BE2C (cell line): Measurements from ENCODE around the gene KLHL28.

Experiments
- DNase-seq: peaks from one replicate; pipeline ENCODE4 v3.0.0-alpha.2; 2020
- H3K27me3 ChIP-seq: fragments of 250-450 bp; sonication (Bioruptor Pico); 2 replicates; pipeline ENCODE4 v1.5.1; 2020; ENCODE audit warnings: mild to moderate bottlenecking
- H3K36me3 ChIP-seq: fragments of 250-450 bp; sonication (Bioruptor Pico); 2 replicates; pipeline ENCODE4 v1.5.1; 2020; ENCODE audit warnings: mild to moderate bottlenecking
- H3K4me1 ChIP-seq: fragments of 250-450 bp; sonication (Bioruptor Pico); 2 replicates; pipeline ENCODE4 v1.5.1; 2020
- H3K4me3 ChIP-seq: 2 replicates; pipeline ENCODE4 v1.5.1; 2011; ENCODE audit warnings: low read depth, low read length
- H3K9me3 ChIP-seq: fragments of 250-450 bp; sonication (Bioruptor Pico); 2 replicates; pipeline ENCODE4 v1.5.1; 2020
- CTCF ChIP-seq: IDR thresholded peaks from 2 replicates; pipeline ENCODE4 v1.5.1; 2012; ENCODE audit warnings: mild to moderate bottlenecking, low read depth, low read length

KLHL28 gene

DNA sequence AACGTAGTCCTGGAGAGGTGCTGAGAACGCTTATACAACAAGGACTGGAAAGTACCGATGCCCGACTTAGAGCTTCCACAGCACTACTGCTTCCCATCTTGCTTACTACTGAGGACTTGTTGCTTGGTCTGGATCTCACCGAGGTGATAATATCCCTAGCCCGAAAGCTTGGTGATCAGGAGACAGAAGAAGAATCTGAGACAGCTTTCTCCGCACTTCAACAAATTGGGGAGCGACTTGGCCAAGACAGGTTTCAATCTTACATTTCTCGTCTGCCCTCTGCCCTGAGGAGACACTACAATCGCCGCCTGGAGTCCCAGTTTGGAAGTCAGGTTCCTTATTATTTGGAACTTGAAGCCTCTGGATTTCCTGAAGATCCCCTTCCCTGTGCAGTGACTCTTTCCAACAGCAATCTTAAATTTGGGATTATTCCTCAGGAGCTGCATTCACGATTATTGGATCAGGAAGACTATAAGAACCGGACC is 1.3 kb upstream of the KLHL28 start:
- Histone ChIP-seq H3K9me3 (no peaks in the 10 kb centered on the region), H3K27me3 (no peaks in the 10 kb centered on the region), H3K4me1 (no peaks in the 10 kb centered on the region), H3K36me3 (no peaks in the 10 kb centered on the region), H3K4me3 (peak overlapping the region; percentile 97)
- no peak for DNase-seq
- no peak for TF ChIP-seq CTCF

- Histone ChIP-seq H3K36me3 (no peaks in the 10 kb centered on the region), H3K4me3 (peak overlapping the region; percentile 97), H3K9me3 (no peaks in the 10 kb centered on the region), H3K27me3 (no peaks in the 10 kb centered on the region), H3K4me1 (no peaks in the 10 kb centered on the region)
- no peak for DNase-seq
- TF ChIP-seq CTCF, result no peak
Measured at GRCh38 chr14:44962334-44963043, 742 bp upstream of the KLHL28 start.

DNA sequence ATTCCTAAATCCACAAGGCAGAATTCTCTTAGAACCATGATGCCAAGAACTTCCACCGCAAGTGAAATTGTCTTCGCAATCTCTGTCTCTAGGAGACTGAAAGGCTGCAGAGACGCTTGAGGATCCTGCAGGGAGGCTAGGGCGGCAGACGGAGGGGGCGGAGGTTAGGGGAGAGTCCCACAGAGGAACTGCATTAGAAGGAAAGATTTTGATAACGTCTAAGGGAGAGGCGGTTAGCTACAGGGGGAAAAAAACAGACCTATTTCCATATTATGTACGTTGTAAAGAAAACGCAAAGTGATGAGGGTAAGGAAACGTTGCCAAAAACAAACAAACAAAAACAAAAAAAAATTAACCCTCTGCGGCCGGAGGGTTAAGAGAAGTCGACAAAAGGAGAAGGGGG is 595 bp downstream of the KLHL28 start:
- peak; percentile 57 for DNase-seq
- H3K4me1 ChIP-seq, result no peaks in the 10 kb centered on the region
- H3K36me3 ChIP-seq, result no peaks in the 10 kb centered on the region
- H3K9me3 ChIP-seq, result no peaks in the 10 kb centered on the region
- H3K27me3 ChIP-seq, result no peaks in the 10 kb centered on the region
- peak overlapping the region; percentile 97 for H3K4me3 ChIP-seq
- TF ChIP-seq CTCF, result no peak

DNA sequence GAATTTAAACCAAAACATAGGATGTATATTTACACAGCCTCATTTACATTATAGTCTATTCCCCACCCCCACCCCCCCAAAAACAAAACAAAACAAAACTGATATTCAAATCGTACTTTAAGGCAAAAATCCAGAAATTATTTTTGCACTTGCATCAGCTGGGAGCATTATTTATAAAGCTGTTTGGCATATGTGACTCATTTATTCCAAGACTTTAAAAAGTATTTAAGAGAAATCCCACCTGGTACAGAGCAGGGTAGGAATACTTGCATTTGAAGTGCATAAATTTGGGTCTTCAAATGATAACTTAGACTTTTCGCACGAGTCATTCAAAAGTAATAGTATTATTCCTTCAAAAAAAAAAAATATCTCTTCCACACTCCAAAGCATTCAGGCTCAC is 1.1 kb downstream of the KLHL28 start:
- Histone ChIP-seq H3K27me3 (no peaks in the 10 kb centered on the region), H3K9me3 (no peaks in the 10 kb centered on the region), H3K4me3 (peak overlapping the region; percentile 97), H3K4me1 (no peaks in the 10 kb centered on the region), H3K36me3 (no peaks in the 10 kb centered on the region)
- no peak for DNase-seq
- no peak for TF ChIP-seq CTCF

DNA sequence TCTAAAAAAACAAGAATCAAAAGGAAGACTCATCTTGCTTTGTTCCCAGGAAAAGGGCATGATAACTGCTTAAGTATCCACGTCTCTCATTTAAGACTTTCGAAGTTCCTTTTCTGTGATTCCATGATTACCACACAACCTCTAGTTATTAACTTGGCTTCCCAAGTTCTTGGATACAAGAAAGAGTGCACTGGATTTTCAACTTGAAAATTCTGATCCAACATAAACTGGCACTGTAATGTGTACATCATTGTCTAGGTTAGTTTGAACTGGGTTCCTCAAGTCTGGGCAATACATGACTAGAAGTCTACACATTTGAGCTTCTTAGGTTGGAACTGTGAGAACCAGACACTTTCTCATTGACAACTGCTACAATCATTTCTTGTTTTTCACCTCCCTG is 1.6 kb downstream of the KLHL28 start:
- TF ChIP-seq CTCF, result no peak

DNA sequence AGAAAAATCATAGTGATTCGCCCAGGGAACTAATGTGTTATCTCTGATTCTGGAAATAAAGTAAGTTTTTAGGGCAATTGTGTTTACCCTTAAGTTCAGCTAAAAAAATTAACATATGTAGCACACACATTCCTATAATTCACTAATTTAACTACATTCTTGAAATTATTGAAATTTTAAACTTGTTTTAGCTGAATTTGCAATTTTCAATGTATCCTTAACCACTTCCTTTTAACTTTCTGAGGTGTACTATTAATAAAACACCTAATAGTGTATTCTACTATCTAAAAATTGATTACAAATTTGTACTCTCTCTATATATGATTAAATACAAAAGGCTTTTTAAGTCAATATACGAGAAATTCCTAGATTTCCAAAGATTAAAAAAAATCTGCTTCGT is 2.2 kb downstream of the KLHL28 start:
- no peaks in the 10 kb centered on the region for H3K9me3 ChIP-seq
- DNase-seq, result no peak
- H3K36me3 ChIP-seq, result no peaks in the 10 kb centered on the region
- peak overlapping the region; percentile 97 for H3K4me3 ChIP-seq
- TF ChIP-seq CTCF, result no peak
- no peaks in the 10 kb centered on the region for H3K27me3 ChIP-seq
- no peaks in the 10 kb centered on the region for H3K4me1 ChIP-seq

More for the DNA sequence above, 1.6 kb downstream of the KLHL28 start:
- no peaks in the 10 kb centered on the region for H3K36me3 ChIP-seq
- peak overlapping the region; percentile 97 for H3K4me3 ChIP-seq
- H3K4me1 ChIP-seq, result no peaks in the 10 kb centered on the region
- no peak for DNase-seq
- H3K27me3 ChIP-seq, result no peaks in the 10 kb centered on the region
- no peaks in the 10 kb centered on the region for H3K9me3 ChIP-seq
